PFSK-1 (cell line): ENCODE data around the gene SLC50A1.

Experiments
- FOXP2 ChIP-seq: optimal IDR thresholded peaks from 2 replicates; pipeline ENCODE3; 2011; ENCODE audit warnings: borderline replicate concordance, control low read depth, inconsistent platforms; ENCODE audit not compliant: insufficient read depth; ENCODE audit errors: extremely low read length, extremely low read depth
- POLR2AphosphoS5 ChIP-seq: IDR thresholded peaks from 2 replicates; pipeline ENCODE4 v1.6.1; 2012; ENCODE audit warnings: low read depth, mild to moderate bottlenecking, control low read depth, low read length, moderate library complexity
- SIN3A ChIP-seq: IDR thresholded peaks from 2 replicates; pipeline ENCODE4 v1.6.1; 2012; ENCODE audit warnings: mild to moderate bottlenecking, low read length, moderate library complexity, borderline replicate concordance; ENCODE audit not compliant: insufficient read depth
- TAF1 ChIP-seq: IDR thresholded peaks from 2 replicates; pipeline ENCODE4 v1.6.1; 2012; ENCODE audit warnings: low read length, control low read depth, borderline replicate concordance; ENCODE audit not compliant: insufficient read depth
- TF ChIP-seq, protein P1 (sequence below), 2 experiments: IDR thresholded peaks; 2 replicates each; pipeline versions ENCODE4 v1.6.1 to v1.8.0; 2011 to 2012; ENCODE audit warnings: low read depth in 2 of 2, low read length in 2 of 2, control low read depth in 1 of 2, inconsistent platforms in 1 of 2, mild to moderate bottlenecking in 1 of 2, moderate library complexity in 1 of 2; ENCODE audit not compliant: insufficient read depth in 1 of 2

Gene SLC50A1

GRCh38 chr1:155092641-155093040, 43.0 kb upstream of the SLC50A1 start:
- TF ChIP-seq SIN3A (no peak), FOXP2 (no peak), POLR2AphosphoS5 (no peak), TAF1 (no peak)
- TF ChIP-seq, protein P1, sequence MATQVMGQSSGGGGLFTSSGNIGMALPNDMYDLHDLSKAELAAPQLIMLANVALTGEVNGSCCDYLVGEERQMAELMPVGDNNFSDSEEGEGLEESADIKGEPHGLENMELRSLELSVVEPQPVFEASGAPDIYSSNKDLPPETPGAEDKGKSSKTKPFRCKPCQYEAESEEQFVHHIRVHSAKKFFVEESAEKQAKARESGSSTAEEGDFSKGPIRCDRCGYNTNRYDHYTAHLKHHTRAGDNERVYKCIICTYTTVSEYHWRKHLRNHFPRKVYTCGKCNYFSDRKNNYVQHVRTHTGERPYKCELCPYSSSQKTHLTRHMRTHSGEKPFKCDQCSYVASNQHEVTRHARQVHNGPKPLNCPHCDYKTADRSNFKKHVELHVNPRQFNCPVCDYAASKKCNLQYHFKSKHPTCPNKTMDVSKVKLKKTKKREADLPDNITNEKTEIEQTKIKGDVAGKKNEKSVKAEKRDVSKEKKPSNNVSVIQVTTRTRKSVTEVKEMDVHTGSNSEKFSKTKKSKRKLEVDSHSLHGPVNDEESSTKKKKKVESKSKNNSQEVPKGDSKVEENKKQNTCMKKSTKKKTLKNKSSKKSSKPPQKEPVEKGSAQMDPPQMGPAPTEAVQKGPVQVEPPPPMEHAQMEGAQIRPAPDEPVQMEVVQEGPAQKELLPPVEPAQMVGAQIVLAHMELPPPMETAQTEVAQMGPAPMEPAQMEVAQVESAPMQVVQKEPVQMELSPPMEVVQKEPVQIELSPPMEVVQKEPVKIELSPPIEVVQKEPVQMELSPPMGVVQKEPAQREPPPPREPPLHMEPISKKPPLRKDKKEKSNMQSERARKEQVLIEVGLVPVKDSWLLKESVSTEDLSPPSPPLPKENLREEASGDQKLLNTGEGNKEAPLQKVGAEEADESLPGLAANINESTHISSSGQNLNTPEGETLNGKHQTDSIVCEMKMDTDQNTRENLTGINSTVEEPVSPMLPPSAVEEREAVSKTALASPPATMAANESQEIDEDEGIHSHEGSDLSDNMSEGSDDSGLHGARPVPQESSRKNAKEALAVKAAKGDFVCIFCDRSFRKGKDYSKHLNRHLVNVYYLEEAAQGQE (IDR thresholded peaks at IDR 0.05; ENCODE audit: insufficient read depth in 1 of 2, low read depth in 2 of 2, low read length in 2 of 2), result no peak

- no peak for TF ChIP-seq FOXP2
- TF ChIP-seq, protein P1 (IDR thresholded peaks at IDR 0.05; ENCODE audit: insufficient read depth in 1 of 2, low read depth in 2 of 2, low read length in 2 of 2), result no peak
- TF ChIP-seq SIN3A, result no peak
- TF ChIP-seq POLR2AphosphoS5, result no peak
- no peak for TF ChIP-seq TAF1
Observed at GRCh38 chr1:155093911-155094621, 41.6 kb upstream of the SLC50A1 start.

- TF ChIP-seq POLR2AphosphoS5 (no peak), SIN3A (no peak), TAF1 (no peak), FOXP2 (no peak)
- TF ChIP-seq, protein P1 (IDR thresholded peaks at IDR 0.05; ENCODE audit: insufficient read depth in 1 of 2, low read depth in 2 of 2, low read length in 2 of 2), result no peak
Observed at GRCh38 chr1:155094622-155094948, 41.1 kb upstream of the SLC50A1 start.

- TF ChIP-seq SIN3A, result no peak
- no peak for TF ChIP-seq POLR2AphosphoS5
- TF ChIP-seq TAF1, result no peak
- no peak for TF ChIP-seq FOXP2
- TF ChIP-seq, protein P1 (IDR thresholded peaks at IDR 0.05; ENCODE audit: insufficient read depth in 1 of 2, low read depth in 2 of 2, low read length in 2 of 2), result no peak
Observed at GRCh38 chr1:155099331-155099730, 36.3 kb upstream of the SLC50A1 start.
